Islet precursor cell (in vitro differentiated cells): ENCODE measurements around the gene FBN3.
A peak's percentile ranks its signal among the peaks of the same experiment; 100 is the strongest.
"Not testable (repeated sequence)": the region's sequence is repeated elsewhere in the genome, so short reads cannot be mapped to it uniquely, and the experiment has no call there.

Source experiments
- DNase-seq: peaks from one replicate; pipeline ENCODE4 v3.0.0-alpha.2; 2018

The FBN3 gene

DNA sequence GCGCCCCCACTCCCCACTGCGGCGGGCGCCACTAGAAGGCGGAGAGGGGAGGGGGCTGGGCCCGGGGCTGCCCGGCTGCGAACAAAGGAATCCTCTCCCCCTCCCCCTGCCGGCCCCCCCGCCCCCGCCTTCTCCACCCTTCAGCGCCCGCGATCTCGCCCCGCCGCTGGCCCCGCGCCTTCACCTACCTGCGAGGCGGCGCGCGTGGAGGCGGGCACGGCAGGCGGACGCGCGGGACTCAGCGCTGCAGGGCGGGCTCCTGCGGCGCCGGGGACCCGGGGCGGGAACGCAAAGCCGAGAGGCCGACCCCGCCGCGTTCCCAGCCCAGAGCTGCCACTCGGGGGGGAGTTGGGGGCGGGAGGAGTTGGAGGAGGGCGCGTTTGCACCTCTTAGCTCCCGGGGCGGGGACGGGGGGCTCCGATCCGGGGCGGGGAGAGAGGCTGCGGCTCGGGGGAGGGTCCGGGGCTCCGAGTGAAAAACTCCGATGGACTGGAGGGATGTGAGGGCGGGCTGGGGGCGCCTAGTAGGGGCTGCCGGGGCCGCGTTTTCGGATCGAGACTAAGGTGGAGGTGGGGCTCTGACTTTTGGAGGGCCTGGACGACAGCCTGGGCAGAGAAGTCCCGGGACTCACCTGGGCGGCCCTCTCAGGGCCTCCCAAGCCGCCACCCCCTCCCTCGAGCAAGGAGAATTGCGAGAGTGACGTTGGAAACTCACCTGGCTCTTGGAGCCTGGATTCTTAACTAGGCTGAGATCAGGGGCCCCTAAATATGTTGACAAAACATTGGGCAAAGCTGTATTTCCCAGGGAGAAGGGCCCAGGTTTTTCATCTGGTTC lies at the start of gene FBN3:
FBN3 (minus strand) TSS at position 332 of the 834 bp plus-strand sequence. CDS start 2,112 bp downstream, outside the sequence.
- DNase-seq: peak; percentile 70

DNA sequence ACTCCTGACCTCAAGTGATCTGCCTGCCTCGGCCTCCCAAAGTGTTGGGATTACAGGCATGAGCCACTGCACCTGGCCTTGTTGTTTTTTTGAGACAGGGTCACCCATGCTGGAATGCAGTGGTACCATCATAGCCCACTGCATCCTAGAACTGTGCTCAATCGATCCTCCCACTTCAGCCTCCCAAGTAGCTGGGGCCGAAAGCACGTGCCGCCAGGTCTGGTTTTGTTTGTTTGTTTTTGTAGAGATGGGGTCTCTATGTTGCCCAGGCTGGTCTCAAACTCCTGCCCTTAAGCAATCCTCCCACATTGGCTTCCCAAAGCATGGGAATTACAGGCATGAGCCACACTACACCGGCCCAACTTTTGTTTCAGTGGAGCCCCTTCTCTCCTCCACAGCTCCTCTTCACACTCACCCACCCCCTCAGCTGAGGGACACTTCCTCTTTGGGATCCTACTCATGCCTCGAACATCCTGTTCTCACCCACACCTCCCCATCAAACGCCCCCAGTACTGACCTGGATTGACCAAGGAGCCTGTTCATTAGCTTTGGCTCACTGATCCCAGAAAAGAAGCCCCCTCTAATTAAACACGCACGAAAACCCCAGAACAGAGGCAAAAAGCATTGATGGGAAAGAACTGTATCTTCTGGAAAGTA lies 47.0 kb upstream of the FBN3 start:
- no peak for DNase-seq

- no peak for DNase-seq
These were observed 45.3 kb upstream of the FBN3 start for GRCh38 chr19:8194528-8195267.

DNA sequence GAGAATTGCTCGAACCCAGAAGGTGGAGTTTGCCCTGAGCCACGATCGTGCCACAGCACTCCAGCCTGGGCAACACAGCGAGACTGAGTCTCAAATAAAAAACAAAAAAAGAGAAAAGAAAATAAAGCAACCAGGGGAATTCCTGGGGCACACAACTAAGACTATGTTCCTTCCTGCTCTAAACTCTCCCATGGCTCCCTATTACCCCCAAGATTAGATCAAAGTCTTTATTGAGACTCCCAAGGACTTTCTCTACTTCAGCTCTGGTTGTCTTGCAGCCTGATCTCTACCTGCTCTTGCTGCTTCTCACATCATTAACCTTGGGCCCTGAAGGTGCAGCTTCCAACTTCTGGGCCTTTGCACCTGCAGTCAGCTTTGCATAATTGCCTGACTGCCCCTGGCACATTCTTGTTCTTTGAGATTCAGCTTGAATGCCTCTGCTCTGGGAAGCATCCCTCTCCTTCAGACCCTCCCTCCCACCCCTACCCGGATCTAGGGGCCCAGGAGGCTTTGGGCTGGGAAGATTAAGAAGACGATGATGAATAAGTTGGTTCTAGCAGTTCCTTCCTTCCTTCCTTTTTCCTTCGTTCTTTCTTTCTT lies 42.9 kb upstream of the FBN3 start:
- DNase-seq: peak; percentile 69

- no peak for DNase-seq
These were observed 36.1 kb upstream of the FBN3 start for GRCh38 chr19:8185343-8186068.

GRCh38 chr19:8184274-8184673 lies 34.9 kb upstream of the FBN3 start:
- no peak for DNase-seq

- DNase-seq: no peak
These were observed 30.6 kb upstream of the FBN3 start for GRCh38 chr19:8180018-8180417.

DNA sequence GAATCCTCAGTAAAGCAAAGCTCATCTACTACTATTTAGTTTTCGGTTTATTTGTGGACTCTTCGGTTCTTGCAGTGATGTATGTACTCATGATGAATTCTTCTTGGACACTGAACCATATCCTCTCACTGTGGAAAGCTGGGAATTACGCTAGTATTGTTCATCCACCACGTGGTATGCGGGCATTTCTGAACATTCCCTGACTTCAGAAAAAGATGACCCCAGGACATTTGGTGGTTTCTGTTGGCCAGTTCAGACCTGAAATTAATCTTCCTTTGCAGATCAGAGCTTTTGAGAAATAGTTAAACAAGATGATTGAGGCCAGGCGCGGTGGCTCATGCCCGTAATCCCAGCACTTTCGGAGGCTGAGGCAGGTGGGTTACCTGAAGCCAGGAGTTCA lies 25.3 kb upstream of the FBN3 start:
- DNase-seq: no peak

GRCh38 chr19:8168537-8168936 lies 19.1 kb upstream of the FBN3 start:
- no peak for DNase-seq

GRCh38 chr19:8167985-8168384 lies 18.6 kb upstream of the FBN3 start:
- no peak for DNase-seq

DNA sequence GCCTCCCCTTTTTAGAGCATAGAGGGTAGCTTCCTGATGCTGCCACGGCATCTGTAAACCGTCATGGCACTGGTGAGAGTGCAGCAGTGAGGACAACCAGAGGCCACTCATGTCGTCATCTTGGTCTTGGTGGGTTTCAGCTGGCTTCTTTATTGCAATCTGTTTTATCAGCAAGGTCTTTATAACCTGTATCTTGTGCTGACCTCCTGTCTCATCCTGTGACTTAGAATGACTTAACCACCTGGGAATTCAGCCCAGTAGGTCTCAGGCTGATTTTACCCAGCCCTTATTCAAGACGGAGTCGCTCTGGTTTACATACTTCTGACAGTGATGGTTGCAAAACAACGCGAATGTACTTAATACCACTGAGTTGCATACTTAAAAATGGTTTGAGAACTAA lies 14.4 kb upstream of the FBN3 start:
- DNase-seq: no peak

DNA sequence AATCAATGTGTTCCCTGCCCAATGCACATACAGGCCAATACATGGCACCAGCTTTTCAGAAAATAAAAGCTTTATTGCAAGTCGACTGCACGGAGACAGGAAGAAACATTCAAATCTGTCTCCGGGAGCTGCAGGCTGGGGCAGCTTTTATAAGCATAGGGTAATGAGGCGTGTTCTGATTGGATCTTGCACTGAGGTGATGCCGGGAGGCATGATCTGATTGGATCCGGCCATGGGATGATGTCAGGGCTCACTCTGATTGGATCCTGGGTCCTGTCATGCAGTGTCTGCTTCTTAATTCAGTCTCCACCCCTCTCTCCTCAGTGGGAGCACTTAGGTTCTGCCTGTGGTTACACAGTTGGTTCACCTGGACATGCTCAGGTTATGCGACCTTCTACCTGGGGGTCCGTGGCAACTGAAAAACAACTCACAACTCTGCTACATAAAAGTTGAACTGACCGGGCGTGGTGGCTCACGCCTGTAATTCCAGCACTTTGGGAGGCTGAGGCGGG lies 11.8 kb upstream of the FBN3 start:
- no peak for DNase-seq

GRCh38 chr19:8159322-8159721 lies 9.9 kb upstream of the FBN3 start:
- not testable (repeated sequence) for DNase-seq

DNA sequence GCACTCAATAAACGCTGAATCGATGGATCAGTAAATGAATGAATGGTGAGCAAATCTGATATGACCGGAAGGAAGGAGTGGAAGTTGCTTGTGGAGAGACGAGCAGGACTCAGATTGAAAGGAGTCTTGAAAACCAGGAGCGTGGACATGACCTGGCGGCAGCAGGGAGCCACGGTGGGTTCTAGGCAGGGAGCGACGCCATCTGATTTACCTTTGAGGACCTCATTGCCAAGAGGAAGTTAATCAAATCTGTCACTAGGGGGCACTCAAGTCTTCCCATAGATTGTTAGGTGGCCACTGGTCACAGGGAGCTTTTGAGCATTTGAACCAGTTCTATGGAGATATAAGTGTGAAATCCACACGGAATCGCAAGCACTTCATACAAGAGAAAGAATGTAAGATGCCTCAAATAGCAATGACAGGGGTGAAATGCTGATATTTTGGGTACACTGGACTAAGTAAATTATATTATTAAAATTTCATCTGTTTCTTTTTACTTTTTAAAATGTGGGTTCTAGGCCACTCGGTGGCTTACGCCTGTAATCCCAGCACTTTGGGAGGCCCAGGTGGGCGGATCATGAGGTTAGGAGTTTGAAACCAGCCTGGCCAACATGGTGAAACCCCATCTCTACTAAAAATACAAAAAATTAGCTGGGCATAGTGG lies 9.2 kb upstream of the FBN3 start:
- no peak for DNase-seq

- no peak for DNase-seq
These were observed 5.9 kb upstream of the FBN3 start for GRCh38 chr19:8155318-8155717.

DNA sequence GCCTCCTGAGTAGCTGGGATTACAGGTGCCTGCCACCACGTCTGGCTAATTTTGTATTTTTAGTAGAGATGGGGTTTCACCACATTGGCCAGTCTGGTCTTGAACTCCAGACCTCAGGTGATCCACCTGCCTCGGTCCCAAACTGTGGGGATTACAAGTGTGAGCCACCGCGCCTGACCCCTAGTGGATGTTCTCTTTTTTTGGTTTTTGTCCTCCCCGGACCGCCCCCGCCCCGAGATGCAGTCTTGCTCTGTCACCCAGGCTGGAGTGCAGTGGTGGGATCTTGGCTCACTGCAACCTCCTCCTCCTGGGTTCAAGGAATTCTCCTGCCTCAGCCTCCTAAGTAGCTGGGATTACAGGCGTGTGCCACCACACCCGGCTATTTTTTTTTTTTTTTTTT lies 4.6 kb upstream of the FBN3 start:
- not testable (repeated sequence) for DNase-seq

DNA sequence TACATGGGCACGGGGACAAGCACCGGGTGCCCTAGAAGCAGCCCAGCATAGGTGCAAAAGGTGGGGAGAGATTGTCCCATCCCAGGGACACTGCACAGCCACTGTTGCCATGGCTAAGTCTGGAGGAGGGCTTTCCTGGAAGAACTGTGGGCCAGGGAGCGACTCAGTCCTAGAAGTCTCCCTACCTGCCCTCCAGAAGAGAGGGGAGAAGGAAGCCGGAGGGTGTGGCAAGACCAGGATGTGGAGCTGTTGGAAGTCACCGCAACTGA lies 2.3 kb upstream of the FBN3 start:
- DNase-seq: no peak

- no peak for DNase-seq
These were observed 1.8 kb upstream of the FBN3 start for GRCh38 chr19:8150998-8151766.

- no peak for DNase-seq
These were observed 930 bp upstream of the FBN3 start for GRCh38 chr19:8150178-8150865.

- DNase-seq: peak; percentile 91
These were observed 757 bp downstream of the FBN3 start for GRCh38 chr19:8148410-8149260.
